ENCODE data around the gene ZBTB20. TPM values are rescaled to one million over a fixed set of nuclear protein-coding genes. Genes with fewer than 3 reads are reported as not detected.
"Not testable (repeated sequence)": the region's sequence is repeated elsewhere in the genome, so short reads cannot be mapped to it uniquely, and the experiment has no call there.

ZBTB20 gene
- total and polyA plus RNA-seq, 4 donors = 0.69 to 128 (median 51.7) TPM

DNA sequence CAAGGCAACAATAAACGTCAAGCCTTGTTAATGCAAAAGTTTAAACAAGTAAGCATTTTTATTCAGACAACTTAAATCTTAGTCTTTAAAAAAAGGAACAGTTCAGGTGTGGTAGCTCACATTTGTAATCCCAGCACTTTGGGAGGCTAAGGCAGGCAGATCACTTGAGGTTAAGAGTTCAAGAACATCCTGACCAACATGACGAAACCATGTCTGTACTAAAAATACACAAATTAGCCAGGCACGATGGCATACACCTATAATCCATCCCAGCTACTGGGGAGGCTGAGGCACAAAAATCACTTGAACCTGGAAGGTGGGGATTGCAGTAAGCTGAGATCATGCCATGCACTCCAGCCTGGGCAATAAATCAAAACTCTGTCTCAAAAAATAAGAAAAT is 19.9 kb downstream of the ZBTB20 start:
- Histone ChIP-seq H3K9me3 (ENCODE audit: control insufficient read depth, low read length) (no peaks in the 10 kb centered on the region), H3K4me1 (ENCODE audit: control insufficient read depth in 1 of 2, insufficient read depth in 2 of 2, low read length in 2 of 2) (no peaks in the 10 kb centered on the region), H3K27me3 (ENCODE audit: control insufficient read depth in 1 of 2, insufficient read depth in 2 of 2, low read length in 1 of 2) (no peaks in the 10 kb centered on the region), H3K4me3 (ENCODE audit: low read length in 2 of 2) (no peak overlapping the region), H3K27ac (ENCODE audit: low read depth in 1 of 2, low read length in 2 of 2) (no peak overlapping the region), H3K36me3 (ENCODE audit: control insufficient read depth in 1 of 2, insufficient read depth in 2 of 2, low read length in 1 of 2) (no peaks in the 10 kb centered on the region)
- ATAC-seq (ENCODE audit: low FRiP score) = no peak
- 72 to 78% methylated on average over 3 of the region's 3 CpGs for WGBS, 2 donors
- DNase-seq = no peak
- intact Hi-C loops (cut with DNase I) = no loop called here

DNA sequence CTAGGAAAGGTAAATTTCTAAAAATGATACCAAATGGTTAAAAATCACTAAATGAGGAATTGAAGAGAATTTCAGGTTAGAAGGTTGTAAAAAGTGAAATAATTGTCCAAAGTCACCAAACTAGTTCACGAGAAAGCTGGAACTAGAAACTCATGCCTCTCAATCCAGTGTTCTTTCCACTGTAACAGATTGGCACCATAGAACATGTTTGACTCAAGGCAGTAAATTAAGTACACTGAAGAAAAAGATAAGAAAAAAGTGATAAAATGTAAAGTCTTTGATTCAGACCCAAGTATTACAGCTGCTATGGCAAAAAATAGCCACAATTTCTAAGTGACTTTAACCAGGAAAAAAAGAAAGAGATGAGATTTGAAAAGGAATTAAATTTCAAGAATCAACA is 26.5 kb downstream of the ZBTB20 start:
- no peak overlapping the region for H3K4me3 ChIP-seq (ENCODE audit: low read length in 2 of 2)
- no peaks in the 10 kb centered on the region for H3K36me3 ChIP-seq (ENCODE audit: control insufficient read depth in 1 of 2, insufficient read depth in 2 of 2, low read length in 1 of 2)
- no peak for ATAC-seq (ENCODE audit: low FRiP score)
- no peaks in the 10 kb centered on the region for H3K9me3 ChIP-seq (ENCODE audit: control insufficient read depth, low read length)
- intact Hi-C loops (cut with DNase I) = no loop called here
- peaks cover 0 to 2% of the 10 kb centered on the region in 2 donors for H3K4me1 ChIP-seq (ENCODE audit: control insufficient read depth in 1 of 2, insufficient read depth in 2 of 2, low read length in 2 of 2)
- no peak overlapping the region for H3K27ac ChIP-seq (ENCODE audit: low read depth in 1 of 2, low read length in 2 of 2)
- WGBS, 2 donors = 14 to 37% methylated on average over 1 of the region's 1 CpG
- H3K27me3 ChIP-seq (ENCODE audit: control insufficient read depth in 1 of 2, insufficient read depth in 2 of 2, low read length in 1 of 2) = no peaks in the 10 kb centered on the region
- DNase-seq = no peak

GRCh38 chr3:115113367-115113766 is 33.7 kb downstream of the ZBTB20 start:
- DNase-seq (no peak), ATAC-seq (ENCODE audit: low FRiP score) (no peak)
- H3K4me3 ChIP-seq (ENCODE audit: low read length in 2 of 2) = no peak overlapping the region
- H3K27ac ChIP-seq (ENCODE audit: low read depth in 1 of 2, low read length in 2 of 2) = no peak overlapping the region
- H3K27me3 ChIP-seq (ENCODE audit: control insufficient read depth in 1 of 2, insufficient read depth in 2 of 2, low read length in 1 of 2) = no peaks in the 10 kb centered on the region
- no peaks in the 10 kb centered on the region for H3K4me1 ChIP-seq (ENCODE audit: control insufficient read depth in 1 of 2, insufficient read depth in 2 of 2, low read length in 2 of 2)
- 95 to 100% methylated on average over 1 of the region's 1 CpG for WGBS, 2 donors
- intact Hi-C loops (cut with DNase I) = no loop called here
- no peaks in the 10 kb centered on the region for H3K36me3 ChIP-seq (ENCODE audit: control insufficient read depth in 1 of 2, insufficient read depth in 2 of 2, low read length in 1 of 2)
- H3K9me3 ChIP-seq (ENCODE audit: control insufficient read depth, low read length) = no peaks in the 10 kb centered on the region

DNA sequence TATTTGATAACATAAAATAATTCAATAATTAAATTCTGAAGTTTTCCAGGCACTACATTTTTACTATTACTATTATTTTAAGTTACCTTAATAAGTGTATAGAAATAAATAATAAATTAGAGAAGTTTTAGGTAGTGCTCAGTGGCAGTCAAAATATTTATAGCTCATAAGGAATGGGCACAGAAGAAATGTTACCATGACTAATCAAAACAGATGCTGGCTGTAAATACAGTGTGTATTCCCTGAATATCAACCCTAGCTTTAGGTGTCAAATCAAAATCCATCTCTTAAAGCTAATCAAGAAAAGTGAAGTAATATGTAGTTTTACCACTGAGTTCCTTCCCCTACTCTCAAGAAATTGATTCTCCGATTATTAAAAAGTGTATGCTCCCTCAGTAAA is 35.5 kb downstream of the ZBTB20 start:
- H3K27me3 ChIP-seq (ENCODE audit: control insufficient read depth in 1 of 2, insufficient read depth in 2 of 2, low read length in 1 of 2) = no peaks in the 10 kb centered on the region

DNA sequence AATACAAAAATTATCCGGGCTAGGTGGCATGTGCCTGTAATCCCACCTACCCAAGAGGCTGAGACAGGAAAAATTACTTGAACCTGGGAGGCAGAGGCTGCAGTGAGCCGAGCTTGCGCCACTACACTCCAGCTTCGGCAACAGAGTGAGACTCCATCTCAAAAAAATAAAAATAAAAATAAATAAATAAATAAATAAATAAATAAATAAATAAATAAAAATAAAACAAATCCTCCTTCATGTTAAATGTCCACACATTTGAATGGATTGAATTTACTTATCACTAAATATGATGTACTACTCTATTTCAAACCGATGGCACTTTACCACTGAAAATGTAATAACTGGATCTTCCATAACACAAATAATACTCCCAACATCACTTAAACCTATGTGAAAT is 36.3 kb downstream of the ZBTB20 start:
- Histone ChIP-seq H3K27me3 (ENCODE audit: control insufficient read depth in 1 of 2, insufficient read depth in 2 of 2, low read length in 1 of 2) (no peaks in the 10 kb centered on the region), H3K9me3 (ENCODE audit: control insufficient read depth, low read length) (no peaks in the 10 kb centered on the region), H3K27ac (ENCODE audit: low read depth in 1 of 2, low read length in 2 of 2) (no peak overlapping the region), H3K36me3 (ENCODE audit: control insufficient read depth in 1 of 2, insufficient read depth in 2 of 2, low read length in 1 of 2) (no peaks in the 10 kb centered on the region), H3K4me1 (ENCODE audit: control insufficient read depth in 1 of 2, insufficient read depth in 2 of 2, low read length in 2 of 2) (no peaks in the 10 kb centered on the region), H3K4me3 (ENCODE audit: low read length in 2 of 2) (no peak overlapping the region)
- intact Hi-C loops (cut with DNase I) = no loop called here
- DNase-seq = no peak
- 97 to 99% methylated on average over 5 of the region's 5 CpGs for WGBS, 2 donors
- ATAC-seq (ENCODE audit: low FRiP score) = no peak

More for the DNA sequence above, 35.5 kb downstream of the ZBTB20 start:
- H3K9me3 ChIP-seq (ENCODE audit: control insufficient read depth, low read length) = no peaks in the 10 kb centered on the region
- intact Hi-C loops (cut with DNase I) = no loop called here
- ATAC-seq (ENCODE audit: low FRiP score) (no peak), DNase-seq (no peak)
- 97 to 100% methylated on average over 1 of the region's 1 CpG for WGBS, 2 donors
- H3K4me3 ChIP-seq (ENCODE audit: low read length in 2 of 2) = no peak overlapping the region
- H3K27ac ChIP-seq (ENCODE audit: low read depth in 1 of 2, low read length in 2 of 2) = no peak overlapping the region
- H3K4me1 ChIP-seq (ENCODE audit: control insufficient read depth in 1 of 2, insufficient read depth in 2 of 2, low read length in 2 of 2) = no peaks in the 10 kb centered on the region
- no peaks in the 10 kb centered on the region for H3K36me3 ChIP-seq (ENCODE audit: control insufficient read depth in 1 of 2, insufficient read depth in 2 of 2, low read length in 1 of 2)

DNA sequence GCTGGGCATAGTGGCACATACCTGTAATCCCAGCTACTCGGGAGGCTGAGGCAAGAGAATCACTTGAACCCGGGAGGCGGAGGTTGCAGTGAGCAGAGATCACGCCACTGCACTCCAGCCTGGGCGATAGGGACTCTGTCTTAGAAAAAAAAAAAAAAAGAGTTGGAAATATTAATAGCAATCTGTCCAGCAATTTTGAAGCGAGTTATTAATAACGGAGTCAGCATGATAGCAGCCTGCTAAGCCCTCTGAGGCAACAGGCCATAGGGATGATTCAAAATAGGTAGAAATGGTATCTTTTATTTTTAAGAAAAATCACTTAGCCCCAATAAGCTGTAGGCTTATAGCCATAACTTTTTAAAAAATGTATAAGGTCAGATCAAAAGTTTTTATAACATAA is 37.0 kb downstream of the ZBTB20 start:
- H3K4me3 ChIP-seq (ENCODE audit: low read length in 2 of 2); H3K9me3 ChIP-seq (ENCODE audit: control insufficient read depth, low read length); H3K27ac ChIP-seq (ENCODE audit: low read depth in 1 of 2, low read length in 2 of 2); DNase-seq; H3K4me1 ChIP-seq (ENCODE audit: control insufficient read depth in 1 of 2, insufficient read depth in 2 of 2, low read length in 2 of 2); H3K27me3 ChIP-seq (ENCODE audit: control insufficient read depth in 1 of 2, insufficient read depth in 2 of 2, low read length in 1 of 2); intact Hi-C loops (cut with DNase I); H3K36me3 ChIP-seq (ENCODE audit: control insufficient read depth in 1 of 2, insufficient read depth in 2 of 2, low read length in 1 of 2); ATAC-seq (ENCODE audit: low FRiP score): not testable (repeated sequence)
- 96 to 98% methylated on average over 7 of the region's 7 CpGs for WGBS, 2 donors

- no peak for DNase-seq
- Histone ChIP-seq H3K27ac (ENCODE audit: low read depth in 1 of 2, low read length in 2 of 2) (no peak overlapping the region), H3K4me1 (ENCODE audit: control insufficient read depth in 1 of 2, insufficient read depth in 2 of 2, low read length in 2 of 2) (no peaks in the 10 kb centered on the region), H3K36me3 (ENCODE audit: control insufficient read depth in 1 of 2, insufficient read depth in 2 of 2, low read length in 1 of 2) (no peaks in the 10 kb centered on the region), H3K9me3 (ENCODE audit: control insufficient read depth, low read length) (no peaks in the 10 kb centered on the region), H3K27me3 (ENCODE audit: control insufficient read depth in 1 of 2, insufficient read depth in 2 of 2, low read length in 1 of 2) (no peaks in the 10 kb centered on the region), H3K4me3 (ENCODE audit: low read length in 2 of 2) (no peak overlapping the region)
- ATAC-seq (ENCODE audit: low FRiP score) = no peak
- intact Hi-C loops (cut with DNase I) = no loop called here
- WGBS, 2 donors = 88 to 89% methylated on average over 5 of the region's 5 CpGs
These were observed 38.5 kb downstream of the ZBTB20 start for GRCh38 chr3:115108614-115109013.

DNA sequence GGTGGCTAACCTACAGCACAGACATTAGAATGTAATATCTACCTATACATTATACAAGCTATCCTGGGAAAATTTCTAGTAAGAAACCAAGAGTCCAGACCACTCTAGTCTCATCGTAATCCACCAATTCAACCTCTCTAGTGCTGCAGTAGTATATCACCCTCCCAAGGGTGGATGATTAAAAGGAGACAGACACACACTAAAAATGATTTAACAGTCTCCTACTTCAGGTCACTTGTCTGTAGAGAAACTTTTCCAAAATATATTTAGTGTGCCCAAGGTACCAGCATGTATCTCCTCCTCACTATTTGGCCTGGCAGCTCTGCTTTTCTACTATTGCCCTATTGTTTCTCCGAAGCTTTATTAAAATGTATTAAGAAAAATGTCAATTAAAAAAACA is 45.0 kb downstream of the ZBTB20 start:
- DNase-seq (no peak), ATAC-seq (ENCODE audit: low FRiP score) (no peak)
- Histone ChIP-seq H3K27me3 (ENCODE audit: control insufficient read depth in 1 of 2, insufficient read depth in 2 of 2, low read length in 1 of 2) (no peaks in the 10 kb centered on the region), H3K4me3 (ENCODE audit: low read length in 2 of 2) (no peak overlapping the region), H3K36me3 (ENCODE audit: control insufficient read depth in 1 of 2, insufficient read depth in 2 of 2, low read length in 1 of 2) (no peaks in the 10 kb centered on the region), H3K4me1 (ENCODE audit: control insufficient read depth in 1 of 2, insufficient read depth in 2 of 2, low read length in 2 of 2) (peaks cover 0 to 6% of the 10 kb centered on the region in 2 donors), H3K9me3 (ENCODE audit: control insufficient read depth, low read length) (no peaks in the 10 kb centered on the region), H3K27ac (ENCODE audit: low read depth in 1 of 2, low read length in 2 of 2) (no peak overlapping the region)
- intact Hi-C loops (cut with DNase I) = loop anchor here in 1 of 2 donors (5.0 kb wide), 1 partner anchor 280 kb away; no protein-coding TSS in a partner anchor
- WGBS, 2 donors = 87 to 95% methylated on average over 2 of the region's 2 CpGs

DNA sequence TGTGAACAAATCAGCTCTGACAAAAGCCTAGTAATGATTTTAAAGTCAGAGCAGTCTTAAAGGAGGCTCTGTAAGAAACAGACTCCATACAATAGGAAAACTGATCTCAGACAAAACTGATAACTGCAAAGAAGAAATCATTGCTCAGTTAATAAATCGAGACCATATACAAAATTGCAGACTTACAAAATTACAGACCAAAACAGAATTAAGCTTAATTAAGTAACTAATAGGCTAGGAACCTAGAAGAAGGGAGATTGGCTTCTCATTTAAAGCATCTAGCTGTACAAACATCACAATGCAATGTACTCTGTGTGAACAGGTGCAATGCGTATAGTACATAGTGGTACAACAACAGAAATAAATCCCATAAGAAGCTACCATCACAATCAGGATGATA is 46.3 kb downstream of the ZBTB20 start:
- H3K27ac ChIP-seq (ENCODE audit: low read depth in 1 of 2, low read length in 2 of 2) = no peak overlapping the region
- intact Hi-C loops (cut with DNase I) = loop anchor here in 1 of 2 donors (5.0 kb wide), 1 partner anchor 279 kb away; no protein-coding TSS in a partner anchor
- peaks cover 0 to 6% of the 10 kb centered on the region in 2 donors for H3K4me1 ChIP-seq (ENCODE audit: control insufficient read depth in 1 of 2, insufficient read depth in 2 of 2, low read length in 2 of 2)
- no peaks in the 10 kb centered on the region for H3K9me3 ChIP-seq (ENCODE audit: control insufficient read depth, low read length)
- no peak overlapping the region for H3K4me3 ChIP-seq (ENCODE audit: low read length in 2 of 2)
- WGBS, 2 donors = 62 to 69% methylated on average over 2 of the region's 2 CpGs
- H3K27me3 ChIP-seq (ENCODE audit: control insufficient read depth in 1 of 2, insufficient read depth in 2 of 2, low read length in 1 of 2) = no peaks in the 10 kb centered on the region
- H3K36me3 ChIP-seq (ENCODE audit: control insufficient read depth in 1 of 2, insufficient read depth in 2 of 2, low read length in 1 of 2) = no peaks in the 10 kb centered on the region
- ATAC-seq (ENCODE audit: low FRiP score) = no peak
- DNase-seq = no peak

All from aorta (tissue), 5 donors.